PFSK-1 (cell line): ENCODE data around the gene RPH3AL.

ENCODE experiments used
- FOXP2 ChIP-seq: optimal IDR thresholded peaks from 2 replicates; pipeline ENCODE3; 2011; ENCODE audit warnings: borderline replicate concordance, control low read depth, inconsistent platforms; ENCODE audit not compliant: insufficient read depth; ENCODE audit errors: extremely low read length, extremely low read depth
- POLR2AphosphoS5 ChIP-seq: IDR thresholded peaks from 2 replicates; pipeline ENCODE4 v1.6.1; 2012; ENCODE audit warnings: low read depth, mild to moderate bottlenecking, control low read depth, low read length, moderate library complexity
- REST ChIP-seq, 2 experiments: IDR thresholded peaks; 2 replicates each; pipeline versions ENCODE4 v1.6.1 to v1.8.0; 2011 to 2012; ENCODE audit warnings: low read depth in 2 of 2, low read length in 2 of 2, control low read depth in 1 of 2, inconsistent platforms in 1 of 2, mild to moderate bottlenecking in 1 of 2, moderate library complexity in 1 of 2; ENCODE audit not compliant: insufficient read depth in 1 of 2
- SIN3A ChIP-seq: IDR thresholded peaks from 2 replicates; pipeline ENCODE4 v1.6.1; 2012; ENCODE audit warnings: mild to moderate bottlenecking, low read length, moderate library complexity, borderline replicate concordance; ENCODE audit not compliant: insufficient read depth
- TAF1 ChIP-seq: IDR thresholded peaks from 2 replicates; pipeline ENCODE4 v1.6.1; 2012; ENCODE audit warnings: low read length, control low read depth, borderline replicate concordance; ENCODE audit not compliant: insufficient read depth

The RPH3AL gene

DNA sequence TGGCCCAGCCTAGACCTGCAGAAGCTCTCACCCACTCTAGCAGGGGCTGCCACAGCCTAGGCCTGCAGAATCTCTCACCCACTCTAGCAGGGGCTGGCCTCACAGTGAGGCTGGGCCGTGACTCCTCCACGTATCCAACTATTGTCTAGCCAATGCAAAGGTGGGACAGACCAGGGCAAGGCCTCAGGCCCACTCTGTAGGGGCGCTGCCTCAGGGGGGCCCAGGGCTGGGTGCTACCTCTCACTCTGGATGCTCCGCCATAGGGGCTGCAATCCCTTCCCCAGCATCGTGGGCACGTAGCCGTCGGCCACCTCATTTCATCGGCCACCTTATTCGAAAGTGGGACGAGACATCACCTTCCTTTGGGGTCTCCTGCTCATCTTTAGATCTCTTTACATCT is 51.7 kb downstream of the RPH3AL start:
- TF ChIP-seq POLR2AphosphoS5 (no peak), TAF1 (no peak), REST (IDR thresholded peaks at IDR 0.05; ENCODE audit: insufficient read depth in 1 of 2, low read depth in 2 of 2, low read length in 2 of 2) (no peak), SIN3A (no peak), FOXP2 (no peak)

- TF ChIP-seq SIN3A = no peak
- no peak for TF ChIP-seq FOXP2
- TF ChIP-seq TAF1 = no peak
- no peak for TF ChIP-seq POLR2AphosphoS5
- TF ChIP-seq REST (IDR thresholded peaks at IDR 0.05; ENCODE audit: insufficient read depth in 1 of 2, low read depth in 2 of 2, low read length in 2 of 2) = no peak
Observed at GRCh38 chr17:299546-299945, 53.1 kb downstream of the RPH3AL start.

GRCh38 chr17:298791-299450 is 53.7 kb downstream of the RPH3AL start:
- TF ChIP-seq POLR2AphosphoS5 = no peak
- no peak for TF ChIP-seq TAF1
- TF ChIP-seq FOXP2 = no peak
- no peak for TF ChIP-seq SIN3A
- TF ChIP-seq REST (IDR thresholded peaks at IDR 0.05; ENCODE audit: insufficient read depth in 1 of 2, low read depth in 2 of 2, low read length in 2 of 2) = no peak

DNA sequence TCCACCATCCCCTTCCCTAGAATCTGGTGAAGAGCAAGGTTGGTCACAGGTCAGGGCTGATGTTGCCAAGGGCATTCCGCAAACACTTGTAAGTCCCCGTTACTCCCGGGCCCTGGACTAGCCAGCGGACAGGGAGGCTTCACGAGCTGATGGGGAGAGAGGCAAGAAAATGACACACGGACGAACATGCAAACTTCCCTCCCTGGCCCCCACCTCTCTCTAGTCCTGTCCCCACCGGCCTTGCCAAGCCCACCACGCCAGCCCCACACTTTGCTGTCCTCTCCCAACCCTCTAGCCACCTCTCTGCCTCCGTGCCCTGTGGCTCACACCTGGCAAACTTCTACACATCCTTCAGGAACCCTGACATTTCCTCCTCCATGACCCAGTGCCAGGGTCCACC is 54.8 kb downstream of the RPH3AL start:
- TF ChIP-seq FOXP2 (no peak), POLR2AphosphoS5 (no peak), REST (IDR thresholded peaks at IDR 0.05; ENCODE audit: insufficient read depth in 1 of 2, low read depth in 2 of 2, low read length in 2 of 2) (no peak), TAF1 (no peak), SIN3A (no peak)
